ENCODE data around the gene FGF18. TPM values are rescaled to one million over a fixed set of nuclear protein-coding genes. Genes with fewer than 3 reads are reported as not detected.

FGF18 gene
- total RNA-seq, 1 donor from 2014 or later = 0.06 TPM

DNA sequence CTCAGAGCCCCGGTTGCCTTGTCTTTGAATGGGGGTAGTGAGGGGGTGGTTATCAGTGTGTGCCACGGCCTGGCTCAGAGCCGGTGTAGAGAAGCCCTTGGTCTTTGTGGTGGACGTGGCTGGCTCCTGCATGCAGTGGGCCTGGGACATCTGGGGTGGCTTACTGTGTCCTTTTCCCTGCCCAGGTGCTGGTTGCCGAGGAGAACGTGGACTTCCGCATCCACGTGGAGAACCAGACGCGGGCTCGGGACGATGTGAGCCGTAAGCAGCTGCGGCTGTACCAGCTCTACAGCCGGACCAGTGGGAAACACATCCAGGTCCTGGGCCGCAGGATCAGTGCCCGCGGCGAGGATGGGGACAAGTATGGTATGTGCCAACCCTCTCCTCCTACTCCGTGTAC, 16.5 kb downstream of the FGF18 start:
- no peak for DNase-seq (ENCODE audit: low spot score)
- Histone ChIP-seq H3K4me1 (peaks cover 13% of the 10 kb centered on the region), H3K4me2 (no peak overlapping the region), H3K9me3 (ENCODE audit: low read depth) (no peaks in the 10 kb centered on the region), H3K4me3 (no peak overlapping the region), H4K20me1 (ENCODE audit: low read depth) (no peaks in the 10 kb centered on the region), H3K36me3 (no peaks in the 10 kb centered on the region), H2AFZ (replicated peaks) (no peak overlapping the region), H3F3A (ENCODE audit: low read depth) (no peaks in the 10 kb centered on the region), H3K27ac (no peak overlapping the region), H3K27me3 (no peaks in the 10 kb centered on the region), H3K9ac (no peak overlapping the region), H3K79me2 (ENCODE audit: low read depth) (no peaks in the 10 kb centered on the region)
- TF ChIP-seq EZH2phosphoT487 (IDR thresholded peaks at IDR 0.05) = no peak
- TF ChIP-seq, protein P1, sequence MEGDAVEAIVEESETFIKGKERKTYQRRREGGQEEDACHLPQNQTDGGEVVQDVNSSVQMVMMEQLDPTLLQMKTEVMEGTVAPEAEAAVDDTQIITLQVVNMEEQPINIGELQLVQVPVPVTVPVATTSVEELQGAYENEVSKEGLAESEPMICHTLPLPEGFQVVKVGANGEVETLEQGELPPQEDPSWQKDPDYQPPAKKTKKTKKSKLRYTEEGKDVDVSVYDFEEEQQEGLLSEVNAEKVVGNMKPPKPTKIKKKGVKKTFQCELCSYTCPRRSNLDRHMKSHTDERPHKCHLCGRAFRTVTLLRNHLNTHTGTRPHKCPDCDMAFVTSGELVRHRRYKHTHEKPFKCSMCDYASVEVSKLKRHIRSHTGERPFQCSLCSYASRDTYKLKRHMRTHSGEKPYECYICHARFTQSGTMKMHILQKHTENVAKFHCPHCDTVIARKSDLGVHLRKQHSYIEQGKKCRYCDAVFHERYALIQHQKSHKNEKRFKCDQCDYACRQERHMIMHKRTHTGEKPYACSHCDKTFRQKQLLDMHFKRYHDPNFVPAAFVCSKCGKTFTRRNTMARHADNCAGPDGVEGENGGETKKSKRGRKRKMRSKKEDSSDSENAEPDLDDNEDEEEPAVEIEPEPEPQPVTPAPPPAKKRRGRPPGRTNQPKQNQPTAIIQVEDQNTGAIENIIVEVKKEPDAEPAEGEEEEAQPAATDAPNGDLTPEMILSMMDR (IDR thresholded peaks at IDR 0.05) = no peak
- TF ChIP-seq EZH2 (IDR thresholded peaks at IDR 0.05) = no peak
- no peak overlapping the region for H3K27ac Mint-ChIP-seq
- peaks cover 8% of the 10 kb centered on the region for H3K27me3 Mint-ChIP-seq (ENCODE audit: insufficient read depth, low read depth)
- H3K4me3 Mint-ChIP-seq = no peak overlapping the region
- no peaks in the 10 kb centered on the region for H3K9me3 Mint-ChIP-seq
- no peaks in the 10 kb centered on the region for H3K36me3 Mint-ChIP-seq
- H3K4me1 Mint-ChIP-seq = peaks cover 33% of the 10 kb centered on the region

DNA sequence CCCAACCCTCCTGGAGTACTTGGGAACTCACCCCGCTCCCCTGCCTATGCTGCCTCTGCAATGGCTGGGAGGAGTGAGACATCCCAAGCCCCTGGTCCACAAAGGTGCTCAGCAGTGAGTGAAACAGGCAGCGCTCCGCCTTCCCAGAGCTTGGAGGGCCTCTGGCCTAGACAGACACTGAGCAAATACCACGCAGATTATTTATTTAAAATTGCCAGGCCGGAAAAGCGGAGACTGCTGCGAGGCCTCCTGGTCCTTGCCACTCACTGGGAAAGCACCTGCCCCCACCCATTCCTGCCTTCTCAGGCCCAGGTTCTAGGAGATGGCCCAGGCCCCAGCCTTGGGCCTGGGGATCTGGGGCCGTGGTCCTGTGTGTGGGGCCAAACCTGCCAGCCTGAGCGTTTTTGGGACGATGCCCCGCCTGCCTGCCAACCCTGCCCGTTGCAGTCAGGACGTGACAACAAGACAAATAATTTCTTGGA, 17.4 kb downstream of the FGF18 start:
- H3K4me1 ChIP-seq = peaks cover 13% of the 10 kb centered on the region
- no peaks in the 10 kb centered on the region for H3K9me3 Mint-ChIP-seq
- no peak overlapping the region for H3K4me3 ChIP-seq
- DNase-seq (ENCODE audit: low spot score) = no peak
- H3K36me3 Mint-ChIP-seq = no peaks in the 10 kb centered on the region
- peaks cover 9% of the 10 kb centered on the region for H3K27me3 Mint-ChIP-seq (ENCODE audit: insufficient read depth, low read depth)
- TF ChIP-seq, protein P1 (IDR thresholded peaks at IDR 0.05) = no peak
- TF ChIP-seq EZH2phosphoT487 (IDR thresholded peaks at IDR 0.05) (no peak), EZH2 (IDR thresholded peaks at IDR 0.05) (no peak)
- no peaks in the 10 kb centered on the region for H3K79me2 ChIP-seq (ENCODE audit: low read depth)
- no peak overlapping the region for H3K4me2 ChIP-seq
- H3K9ac ChIP-seq = no peak overlapping the region
- H4K20me1 ChIP-seq (ENCODE audit: low read depth) = no peaks in the 10 kb centered on the region
- no peak overlapping the region for H3K27ac ChIP-seq
- H3K36me3 ChIP-seq = no peaks in the 10 kb centered on the region
- peaks cover 38% of the 10 kb centered on the region for H3K4me1 Mint-ChIP-seq
- no peaks in the 10 kb centered on the region for H3K9me3 ChIP-seq (ENCODE audit: low read depth)
- no peaks in the 10 kb centered on the region for H3K27me3 ChIP-seq
- peak overlapping the region; percentile 72 for H3K27ac Mint-ChIP-seq
- no peaks in the 10 kb centered on the region for H3F3A ChIP-seq (ENCODE audit: low read depth)
- H3K4me3 Mint-ChIP-seq = no peak overlapping the region
- H2AFZ ChIP-seq (replicated peaks) = no peak overlapping the region

DNA sequence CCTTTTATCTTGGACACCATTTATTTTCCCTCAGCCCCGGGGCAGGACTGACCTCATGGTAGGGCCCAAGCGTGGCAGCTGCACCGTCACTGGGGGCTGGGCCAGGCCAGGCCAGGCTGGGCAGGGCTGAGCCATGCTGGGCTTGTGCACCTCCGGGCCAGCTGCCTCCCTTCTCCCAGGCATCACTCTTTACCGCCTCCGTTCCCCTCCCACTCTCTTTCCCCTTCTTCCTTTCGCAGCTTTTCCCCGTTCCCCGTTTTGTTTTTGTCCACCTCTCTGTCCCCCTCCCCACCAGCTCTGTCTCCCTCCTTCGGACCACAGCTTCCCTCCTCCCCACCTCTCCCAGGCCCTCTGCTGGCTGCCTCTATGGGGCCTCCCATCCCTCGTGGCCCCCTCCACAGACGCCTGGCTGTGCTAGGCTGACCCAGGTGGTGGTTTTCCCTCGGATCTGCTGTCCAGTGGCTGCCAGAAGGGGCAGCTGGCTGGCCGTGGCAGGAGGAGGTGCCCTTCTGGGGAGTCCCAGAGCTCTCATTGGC, 17.9 kb downstream of the FGF18 start:
- DNase-seq (ENCODE audit: low spot score) = peak; percentile 29
- Mint-ChIP-seq H3K36me3 (no peaks in the 10 kb centered on the region), H3K9me3 (no peaks in the 10 kb centered on the region), H3K4me1 (peaks cover 38% of the 10 kb centered on the region), H3K4me3 (no peak overlapping the region), H3K27me3 (ENCODE audit: insufficient read depth, low read depth) (peaks cover 9% of the 10 kb centered on the region), H3K27ac (no peak overlapping the region)
- no peak overlapping the region for H3K27ac ChIP-seq
- no peaks in the 10 kb centered on the region for H3F3A ChIP-seq (ENCODE audit: low read depth)
- no peak overlapping the region for H3K4me3 ChIP-seq
- no peaks in the 10 kb centered on the region for H3K36me3 ChIP-seq
- TF ChIP-seq, protein P1 (IDR thresholded peaks at IDR 0.05) = peak; percentile 30
- no peak for TF ChIP-seq EZH2phosphoT487 (IDR thresholded peaks at IDR 0.05)
- H4K20me1 ChIP-seq (ENCODE audit: low read depth) = no peaks in the 10 kb centered on the region
- H3K9ac ChIP-seq = no peak overlapping the region
- H3K9me3 ChIP-seq (ENCODE audit: low read depth) = no peaks in the 10 kb centered on the region
- no peak overlapping the region for H2AFZ ChIP-seq (replicated peaks)
- H3K4me1 ChIP-seq = peaks cover 17% of the 10 kb centered on the region
- no peaks in the 10 kb centered on the region for H3K27me3 ChIP-seq
- no peaks in the 10 kb centered on the region for H3K79me2 ChIP-seq (ENCODE audit: low read depth)
- no peak overlapping the region for H3K4me2 ChIP-seq

Data from neural progenitor cell (in vitro differentiated cells).